Activated effector memory CD4-positive, alpha-beta T cell treated with anti-CD3 and anti-CD28 coated beads, Interleukin-2, amount 50 U/mL, for 16 hours (primary cell): ENCODE results near the gene CLCNKB.
"Not testable (repeated sequence)": the region's sequence is repeated elsewhere in the genome, so short reads cannot be mapped to it uniquely, and the experiment has no call there.

Experiments
- DNase-seq: peaks from one replicate; pipeline ENCODE4 v3.0.0-alpha.2; 2020

Gene CLCNKB

DNA sequence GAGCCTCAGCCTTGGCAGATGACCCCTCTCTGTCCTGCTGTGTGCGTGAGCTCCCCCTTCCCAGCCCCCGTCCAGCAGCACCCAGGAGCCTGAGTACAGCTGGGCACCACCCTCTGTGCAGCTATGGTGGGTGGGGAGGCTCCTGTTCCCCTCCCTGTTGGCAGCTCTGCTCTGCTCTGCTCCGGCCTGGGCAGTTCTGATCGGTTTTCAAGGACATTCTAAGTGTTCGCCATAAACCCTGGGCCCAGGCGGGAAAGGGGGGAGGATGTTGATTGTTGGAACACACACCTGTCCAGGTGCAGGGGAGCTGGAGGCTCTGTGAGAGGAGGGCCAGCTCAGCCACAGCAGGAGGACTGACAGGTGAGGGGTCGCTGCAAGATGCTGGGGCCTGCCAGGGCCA lies at the start of gene CLCNKB:
CLCNKB (plus strand) TSS at position 262 of the 400 bp plus-strand sequence. CDS start 711 bp downstream, outside the sequence.
- no peak for DNase-seq

DNA sequence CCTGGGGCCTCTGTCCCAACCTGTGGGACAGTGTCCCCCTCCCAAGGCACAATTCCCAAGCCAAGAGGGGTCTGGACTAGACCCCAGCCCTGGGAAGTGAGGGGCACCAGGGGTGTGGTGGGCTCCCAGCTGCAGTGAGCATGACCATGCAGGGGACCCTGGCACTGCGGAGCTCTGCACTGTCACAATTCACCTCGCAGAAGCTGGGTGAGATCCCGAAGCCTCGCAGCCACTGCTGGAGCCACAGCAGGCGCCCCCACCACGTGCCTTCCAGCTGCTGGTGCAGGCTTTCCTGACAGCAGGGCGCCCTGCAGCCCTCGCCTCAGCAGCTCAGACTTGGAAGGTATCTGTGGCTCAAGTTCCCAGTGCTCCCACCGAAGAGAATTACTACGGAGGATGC lies 49.5 kb upstream of the CLCNKB start:
- no peak for DNase-seq

DNA sequence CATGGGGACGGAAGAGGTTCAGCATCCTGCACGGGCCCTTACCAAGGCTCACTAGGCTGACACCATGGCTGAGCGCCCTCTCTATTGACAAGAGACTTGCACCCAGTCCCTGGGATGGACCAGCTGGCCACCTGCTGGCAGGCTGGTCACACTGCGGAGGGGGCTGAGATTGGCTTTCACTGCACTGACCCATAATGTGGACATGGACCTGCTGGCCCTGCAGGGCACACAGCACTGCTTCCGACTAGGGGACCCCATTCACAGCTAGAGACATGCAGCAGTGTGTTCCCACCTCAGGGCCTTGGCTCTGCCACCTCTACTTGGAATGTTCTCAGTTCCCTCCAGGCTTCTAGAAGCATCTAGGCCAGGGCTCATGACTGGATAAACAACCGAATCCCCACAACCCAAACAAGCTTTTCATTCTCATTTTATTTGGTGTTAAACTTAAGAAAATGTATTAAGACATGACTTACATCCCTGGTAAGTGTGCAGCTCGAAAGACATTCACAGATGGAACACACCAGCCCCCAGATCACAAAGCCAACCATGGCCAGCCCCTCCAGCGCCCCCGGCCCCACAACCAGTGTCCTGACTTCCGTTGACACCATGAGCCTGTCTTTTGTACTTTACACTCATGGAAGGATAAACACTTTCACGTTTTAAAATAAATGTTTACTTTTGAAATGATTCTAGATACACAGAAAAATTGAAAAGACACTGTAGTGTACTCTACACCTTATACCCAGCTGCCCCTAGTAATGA lies 48.8 kb upstream of the CLCNKB start:
- peak; percentile 83 for DNase-seq

DNA sequence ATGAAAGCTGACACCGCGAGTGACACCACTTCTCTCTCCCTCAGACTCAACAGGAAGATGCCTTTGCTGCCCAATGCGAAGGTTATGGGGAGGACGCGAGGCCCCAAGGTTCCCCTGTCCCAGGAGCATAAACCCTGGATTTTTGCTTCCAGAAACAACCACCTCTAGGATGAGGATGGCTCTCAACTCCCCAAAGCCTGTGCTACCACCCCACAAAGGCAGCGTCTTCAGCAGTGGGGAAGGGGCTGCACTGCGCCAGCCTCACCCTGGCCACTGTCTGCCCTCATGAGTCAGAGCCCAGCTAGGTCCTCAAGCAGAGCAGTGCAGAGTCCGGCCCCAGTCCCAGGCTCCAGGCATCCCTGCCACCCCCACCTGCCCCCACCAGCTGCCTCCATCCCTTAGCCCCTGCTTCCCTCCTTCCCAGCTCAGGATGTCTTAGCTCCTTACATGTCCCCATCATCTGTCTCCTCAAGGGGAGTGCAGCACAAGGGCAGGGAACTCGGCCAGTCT lies 46.5 kb upstream of the CLCNKB start:
- DNase-seq = no peak

DNA sequence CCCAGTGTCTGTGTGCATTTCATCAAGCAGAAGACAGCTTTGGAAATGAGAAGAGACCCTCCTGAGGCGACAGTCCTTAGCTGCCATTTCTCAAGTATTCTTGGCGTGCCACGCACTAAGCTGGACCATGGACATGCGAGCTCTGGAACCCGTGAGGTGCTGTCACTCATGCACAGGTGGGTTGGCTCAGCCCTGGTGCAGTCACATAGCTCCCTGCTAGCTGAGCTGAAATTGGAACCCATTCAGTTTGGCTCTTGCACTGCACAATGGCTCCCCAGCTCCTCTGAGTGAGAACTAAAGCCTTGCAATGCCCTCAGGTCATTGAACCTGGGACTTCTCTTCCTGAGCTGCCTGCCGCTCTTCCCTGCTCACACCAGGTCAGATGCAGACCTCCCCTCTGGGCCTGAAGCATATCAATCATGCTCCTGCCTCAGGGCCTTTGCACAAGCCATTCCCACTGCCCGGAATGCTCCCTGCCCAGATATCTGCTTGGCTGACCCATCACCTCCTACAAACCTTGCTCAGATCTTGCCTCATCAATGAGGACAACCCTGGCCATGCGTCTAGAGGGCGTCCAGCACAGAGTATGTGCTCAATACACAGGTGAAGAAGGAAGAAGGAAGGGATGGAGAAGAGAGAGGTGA lies 45.8 kb upstream of the CLCNKB start:
- DNase-seq = no peak

DNA sequence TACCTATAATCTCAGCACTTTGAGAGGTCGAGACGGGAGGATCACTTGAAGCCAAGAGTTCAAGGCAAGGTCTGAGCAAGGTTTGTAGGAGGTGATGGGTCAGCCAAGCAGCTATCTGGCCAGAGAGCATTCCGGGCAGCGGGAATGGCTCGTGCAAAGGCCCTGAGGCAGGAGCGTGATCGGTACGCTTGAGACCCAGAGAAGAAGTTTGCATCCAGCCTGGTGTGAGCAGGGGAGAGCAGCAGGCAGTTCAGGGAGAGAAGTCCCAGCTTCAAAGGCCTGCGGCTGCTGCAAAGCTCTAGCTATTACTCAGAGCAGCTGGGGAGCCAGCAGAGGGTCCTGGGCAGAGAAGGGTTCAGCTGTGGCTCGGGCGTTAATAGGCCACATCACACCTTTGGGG lies 44.7 kb upstream of the CLCNKB start:
- no peak for DNase-seq

DNA sequence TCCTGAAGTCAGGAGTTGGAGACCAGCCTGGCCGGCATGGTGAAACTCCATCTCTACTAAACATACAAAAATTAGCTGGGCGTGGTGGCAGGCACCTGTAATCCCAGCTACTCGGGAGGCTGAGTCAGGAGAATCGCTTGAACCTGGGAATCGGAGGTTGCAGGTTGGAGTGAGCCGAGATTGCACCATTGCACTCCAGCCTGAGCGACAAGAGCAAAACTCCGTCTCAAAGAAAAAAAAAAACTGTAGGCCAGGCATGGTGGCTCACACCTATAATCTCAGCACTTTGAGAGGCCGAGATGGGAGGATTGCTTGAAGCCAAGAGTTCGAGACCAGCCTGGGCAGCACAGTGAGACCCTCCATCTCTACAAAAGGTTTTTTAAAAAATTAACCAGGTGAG lies 42.3 kb upstream of the CLCNKB start:
- not testable (repeated sequence) for DNase-seq

DNA sequence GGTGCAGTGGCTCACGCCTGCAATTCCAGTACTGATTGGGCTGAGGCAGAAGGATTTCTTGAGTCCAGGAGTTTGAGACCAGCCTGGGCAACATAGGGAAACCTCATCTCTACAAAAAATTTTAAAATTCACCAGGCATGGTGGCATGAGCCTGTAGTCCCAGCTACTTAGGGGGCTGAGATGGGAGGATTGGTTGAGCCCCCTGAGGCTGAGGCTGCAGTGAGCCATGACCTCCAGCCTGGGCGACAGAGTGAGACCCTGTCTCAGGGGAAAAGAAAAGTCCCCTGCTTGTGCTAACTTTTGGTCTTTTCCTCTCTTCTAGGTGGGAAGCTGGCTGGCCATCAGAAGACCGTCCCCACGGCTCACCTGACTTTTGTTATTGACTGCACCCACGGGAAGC lies 38.0 kb upstream of the CLCNKB start:
- DNase-seq = no peak

DNA sequence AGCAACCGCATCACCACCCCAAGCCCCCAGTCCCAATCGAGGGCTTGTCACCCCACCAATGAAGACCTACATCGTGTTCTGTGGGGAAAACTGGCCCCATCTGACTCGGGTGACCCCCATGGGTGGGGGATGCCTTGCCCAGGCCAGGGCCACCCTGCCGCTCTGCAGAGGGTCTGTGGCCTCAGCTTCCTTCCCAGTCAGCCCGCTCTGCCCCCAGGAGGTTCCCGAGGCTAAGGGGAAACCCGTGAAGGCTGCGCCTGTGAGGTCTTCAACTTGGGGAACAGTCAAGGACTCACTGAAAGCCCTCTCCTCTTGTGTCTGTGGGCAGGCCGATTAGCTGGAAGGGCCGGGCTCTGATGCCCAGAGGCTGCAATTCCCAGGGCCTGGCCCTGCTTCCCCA lies 37.6 kb upstream of the CLCNKB start:
- no peak for DNase-seq

DNA sequence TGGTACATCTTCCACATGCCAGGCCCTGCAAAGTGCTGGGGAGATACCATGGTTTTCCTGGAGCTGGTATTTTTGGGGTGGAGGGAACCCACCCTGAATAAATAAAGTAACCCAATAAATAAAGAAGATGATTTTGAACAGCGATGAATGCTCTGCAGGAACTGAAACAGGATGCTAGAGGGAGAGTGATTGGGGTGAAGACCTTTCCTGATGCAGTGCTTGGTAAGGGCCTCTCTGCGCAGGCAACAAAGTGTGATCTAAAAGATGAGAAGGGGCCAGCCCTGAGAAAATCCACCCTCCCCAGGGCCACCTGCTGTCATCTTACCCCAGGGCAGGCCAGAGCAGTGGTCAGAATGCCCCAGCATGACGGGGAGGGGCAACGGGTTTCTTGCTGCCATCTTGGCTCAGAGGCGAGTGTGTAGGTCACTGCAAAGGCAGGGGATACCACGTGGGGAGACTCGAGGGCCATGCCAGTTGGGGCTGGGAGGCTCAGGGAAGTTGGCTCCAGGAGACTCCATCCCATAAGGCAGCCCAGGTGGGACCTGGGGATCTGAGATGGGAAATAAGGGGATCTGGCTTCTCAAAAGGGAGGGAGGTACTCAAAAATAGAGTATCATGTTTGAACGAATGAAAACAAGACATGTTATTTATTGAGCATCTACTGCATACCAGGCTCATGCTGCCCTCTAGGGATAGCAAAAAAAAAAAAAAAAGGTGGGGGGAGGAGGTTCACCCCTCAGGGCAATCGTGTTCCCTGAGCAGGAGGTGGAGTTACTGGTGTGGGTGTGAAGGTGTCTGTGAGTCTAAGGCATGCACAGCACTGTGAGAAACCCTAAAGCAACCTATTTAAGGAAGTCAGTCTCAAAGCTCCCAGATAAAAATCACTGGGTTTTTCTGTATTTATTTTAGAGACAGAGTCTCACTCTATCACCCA lies 36.8 kb upstream of the CLCNKB start:
- DNase-seq = no peak

DNA sequence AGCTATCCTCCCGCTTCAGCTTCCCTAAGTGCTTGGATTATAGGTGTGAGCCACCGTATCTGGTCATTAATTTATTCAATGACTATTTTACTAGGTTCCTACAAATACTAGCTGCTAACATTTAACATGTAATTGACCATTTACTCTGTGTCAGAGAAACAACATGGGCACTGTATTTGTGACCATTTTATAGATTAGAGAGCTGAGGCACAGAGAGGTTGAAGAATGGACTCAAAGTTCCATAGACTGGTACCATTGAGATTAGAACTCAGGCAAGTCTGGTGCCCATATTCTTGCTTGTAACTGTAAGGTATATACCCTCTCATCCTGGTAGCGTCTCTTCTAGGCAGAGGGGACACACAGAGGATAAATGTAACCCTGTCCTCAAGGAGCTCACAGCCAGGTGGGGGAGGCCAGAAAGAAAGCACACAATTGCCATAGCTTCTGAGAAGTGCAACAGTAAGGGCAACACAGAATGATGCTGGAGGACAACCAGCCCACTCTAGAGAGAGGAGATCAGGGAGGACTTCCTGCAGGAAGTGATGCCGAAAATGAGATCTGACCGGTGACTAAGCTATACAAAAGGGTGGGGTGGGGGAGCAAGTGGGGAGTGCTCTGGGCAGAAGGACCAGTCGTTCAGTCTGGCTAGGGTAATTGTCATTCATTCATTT lies 35.8 kb upstream of the CLCNKB start:
- DNase-seq = no peak

DNA sequence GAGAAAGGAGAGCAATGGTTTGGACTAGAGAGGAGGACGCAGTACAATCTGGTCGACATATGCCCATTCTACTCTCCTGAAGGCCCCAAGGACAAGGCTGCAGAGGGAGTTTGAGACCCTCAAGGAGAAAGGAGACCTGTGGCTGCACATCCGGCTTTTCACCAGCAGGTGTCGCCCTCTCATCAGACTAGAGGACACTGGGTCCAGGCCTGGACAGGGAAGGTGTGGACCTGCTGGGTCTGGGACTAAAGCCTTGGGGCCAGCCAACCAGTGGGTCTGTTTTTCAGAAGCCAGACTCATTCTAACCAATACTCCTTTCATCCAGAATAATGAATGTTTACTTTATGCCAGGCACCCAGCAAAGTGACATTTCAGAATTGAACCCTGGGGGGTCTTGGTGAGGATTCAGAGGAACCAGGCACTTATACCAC lies 34.5 kb upstream of the CLCNKB start:
- DNase-seq = peak; percentile 91

DNA sequence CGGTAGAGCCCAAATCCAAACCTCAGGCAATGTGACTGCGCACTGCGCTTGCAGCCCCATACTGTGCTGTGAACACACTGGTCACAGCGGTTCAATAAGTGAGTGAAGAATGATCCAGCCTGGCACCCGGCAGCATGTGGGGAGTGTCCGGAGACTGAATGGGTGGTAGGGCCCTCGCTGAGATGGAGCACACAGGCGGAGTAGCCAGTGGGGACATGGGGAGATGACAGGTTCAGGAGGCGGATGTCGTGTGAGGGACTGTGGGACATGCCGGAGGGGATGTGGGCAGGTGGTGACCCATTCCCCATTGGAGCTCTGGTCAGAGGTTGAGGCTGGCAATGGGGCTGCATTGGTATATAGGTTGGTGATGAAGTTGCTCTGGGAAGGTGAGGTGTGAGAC lies 33.9 kb upstream of the CLCNKB start:
- no peak for DNase-seq

DNA sequence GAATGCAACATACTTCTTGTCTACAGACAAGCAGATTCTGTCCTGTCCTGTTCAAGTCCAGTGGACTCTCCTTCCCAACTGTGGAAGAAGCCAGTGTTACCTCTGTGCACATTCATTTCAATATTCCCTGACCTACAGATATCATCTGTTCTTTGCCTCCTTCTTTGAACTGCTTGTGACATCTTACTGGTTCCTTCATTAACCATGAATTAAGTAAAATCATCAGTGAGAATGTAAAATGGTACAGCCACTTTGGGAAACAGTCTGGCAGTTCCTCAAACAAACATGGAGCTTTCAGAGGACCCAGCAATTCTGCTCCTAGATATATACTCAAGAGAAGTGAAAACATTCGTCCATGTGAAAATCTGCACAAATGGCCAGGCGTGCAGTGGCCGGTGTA lies 32.7 kb upstream of the CLCNKB start:
- no peak for DNase-seq

DNA sequence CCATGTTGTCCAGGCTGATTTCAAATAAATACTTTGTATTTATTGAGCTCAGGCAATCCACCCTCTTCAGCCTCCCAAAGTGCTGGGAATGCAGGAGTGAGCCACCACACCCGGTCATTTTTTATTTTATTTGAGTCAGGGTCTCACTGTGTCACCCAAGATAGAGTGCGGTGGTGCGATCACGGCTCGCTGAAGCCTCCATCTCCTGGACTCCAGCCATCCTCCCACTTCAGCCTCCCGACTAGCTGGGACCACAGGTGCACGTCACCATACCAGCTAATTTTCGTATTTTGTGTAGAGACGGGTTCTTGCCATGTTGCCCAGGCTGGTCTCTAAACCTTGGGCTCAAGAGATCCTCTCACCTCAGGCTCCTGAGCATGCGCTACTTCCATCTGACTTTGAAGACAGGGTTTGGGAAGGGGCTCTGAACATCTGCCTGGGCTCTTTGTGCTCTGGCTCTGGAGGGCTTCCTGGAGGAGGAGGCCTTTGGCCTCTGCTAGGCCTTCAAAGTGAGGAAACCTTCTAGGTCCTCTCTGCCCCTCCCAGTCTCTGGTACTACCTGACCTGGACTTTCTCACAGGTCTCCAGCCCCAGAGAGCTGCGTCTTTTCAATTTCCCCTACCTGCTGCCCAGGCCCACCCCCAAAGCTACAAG lies 31.5 kb upstream of the CLCNKB start:
- no peak for DNase-seq

DNA sequence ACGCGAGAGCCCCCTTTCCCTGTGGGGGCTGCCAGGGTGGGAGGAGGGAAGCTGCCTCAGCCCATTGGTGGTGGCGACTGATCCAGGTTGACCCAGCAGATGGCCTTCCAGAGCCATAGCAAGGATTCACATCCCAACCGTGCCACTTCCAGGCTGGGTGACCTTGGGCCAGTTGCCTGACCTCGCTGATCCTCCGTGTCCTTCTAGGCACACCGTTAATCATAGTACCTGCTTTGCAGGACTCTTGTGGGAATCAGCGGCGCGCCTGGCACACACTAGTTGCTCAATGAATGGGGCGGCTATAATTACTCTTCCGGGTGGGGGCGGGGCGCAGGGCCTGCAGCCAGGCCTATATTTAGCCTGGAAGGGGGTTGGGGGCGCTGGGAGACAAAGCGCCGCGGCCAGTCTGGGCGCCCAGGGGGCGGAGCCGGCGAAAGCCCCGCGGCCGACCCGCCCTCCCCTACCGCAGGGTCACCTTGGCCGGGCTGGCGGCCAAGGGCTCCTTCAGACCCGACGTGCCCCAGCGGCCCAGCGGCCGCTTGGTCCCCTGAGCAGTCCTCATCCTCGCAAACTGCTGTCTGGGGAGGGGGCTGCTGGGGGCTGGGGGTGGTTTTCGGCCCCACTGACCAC lies 30.9 kb upstream of the CLCNKB start:
- peak; percentile 71 for DNase-seq

DNA sequence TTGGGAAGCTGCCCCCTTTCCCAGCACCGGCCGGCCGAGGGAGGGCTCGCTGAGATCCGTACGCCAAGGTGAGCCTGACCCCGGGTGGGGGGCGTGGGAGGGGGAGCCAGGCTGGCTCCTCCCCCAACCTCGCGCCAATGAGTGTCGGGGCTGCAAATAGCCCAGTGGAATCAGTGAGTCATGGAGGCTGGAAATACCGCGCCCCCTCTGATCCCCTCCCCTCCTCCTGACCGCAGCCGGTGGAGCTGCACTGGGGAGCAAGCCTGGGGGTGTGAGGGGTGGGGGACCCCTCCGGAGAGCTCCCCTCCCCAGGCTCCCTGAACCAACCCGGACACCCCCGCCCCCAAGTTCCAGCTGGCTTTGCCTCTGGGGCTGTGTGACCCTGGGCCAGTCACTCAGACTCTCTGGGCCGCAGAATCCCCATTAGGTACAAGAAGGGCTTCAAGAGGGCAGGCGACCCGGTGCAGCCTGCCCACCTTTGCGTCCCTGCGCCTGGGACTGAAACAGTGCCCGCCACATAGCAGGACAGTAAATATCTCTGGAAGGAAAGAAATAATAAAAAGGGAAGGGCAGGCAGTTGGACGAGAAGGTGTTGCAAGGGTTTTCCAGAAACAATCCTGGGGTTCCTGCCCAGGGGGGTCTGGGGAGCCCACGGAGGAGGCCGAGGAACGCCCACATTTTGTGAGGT lies 30.2 kb upstream of the CLCNKB start:
- DNase-seq = peak; percentile 83

DNA sequence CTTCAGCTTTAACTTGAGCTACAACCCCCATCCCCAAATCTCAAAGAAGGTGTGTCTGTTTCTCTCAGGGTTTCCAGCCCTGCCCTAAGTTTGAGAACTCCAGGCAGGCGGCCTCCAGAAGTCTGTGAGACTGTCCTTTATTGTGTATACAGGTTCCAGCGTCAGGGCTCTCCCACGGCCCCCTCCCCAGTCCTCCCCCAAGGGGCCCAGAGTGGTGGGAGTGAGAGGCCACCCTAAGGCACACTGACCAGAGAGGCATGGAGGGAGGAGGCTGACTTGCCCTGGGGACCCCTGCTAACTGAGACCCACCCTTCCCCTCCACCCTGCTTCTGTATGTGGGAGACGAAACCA lies 29.7 kb upstream of the CLCNKB start:
- DNase-seq = no peak

DNA sequence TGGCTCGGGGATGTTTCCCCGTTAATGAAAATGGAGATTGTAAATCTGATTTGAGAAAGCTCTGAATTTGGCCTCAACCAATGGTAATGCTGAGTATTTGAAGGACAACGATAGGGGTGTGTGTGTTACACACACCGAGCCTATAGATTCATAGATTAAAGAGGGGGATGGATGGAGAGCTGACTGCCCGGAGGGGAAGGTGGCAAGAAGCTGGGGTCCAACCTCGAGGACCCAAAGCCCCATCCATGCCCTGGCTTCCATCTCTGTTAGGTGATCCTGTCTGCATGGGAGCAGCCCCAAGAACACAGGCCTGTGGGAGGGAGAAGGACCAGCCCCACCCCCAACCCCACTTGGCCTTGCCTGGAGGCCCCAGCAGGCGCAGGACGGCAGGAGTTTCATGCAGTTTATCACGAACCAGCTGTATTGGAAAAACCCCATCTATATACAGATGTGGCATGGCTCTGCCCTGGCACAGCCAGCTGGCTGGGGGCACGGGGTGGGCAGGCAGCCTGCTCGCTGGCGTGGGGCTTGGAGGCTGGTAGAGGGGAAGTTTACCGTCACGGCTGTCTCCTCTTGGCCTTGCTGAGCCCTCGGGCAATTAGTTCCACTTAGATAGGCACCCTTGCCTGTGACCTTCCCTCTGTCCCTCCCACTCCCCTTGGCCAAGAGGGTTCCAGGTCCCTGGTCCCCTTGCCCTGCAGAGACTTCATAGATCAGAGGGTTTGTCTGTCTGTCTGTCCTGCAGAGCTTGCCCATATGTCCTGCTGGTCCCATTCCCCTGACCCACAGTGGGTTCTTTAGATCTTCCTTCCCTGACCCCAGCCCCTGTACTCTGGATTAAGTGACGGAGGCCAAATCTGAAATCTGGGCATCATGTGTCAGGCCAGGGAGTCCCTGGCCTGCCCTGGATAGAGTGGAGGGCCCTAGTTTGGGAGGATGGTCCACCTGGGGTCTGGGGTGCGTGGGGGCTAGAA lies 28.8 kb upstream of the CLCNKB start:
- DNase-seq = no peak

DNA sequence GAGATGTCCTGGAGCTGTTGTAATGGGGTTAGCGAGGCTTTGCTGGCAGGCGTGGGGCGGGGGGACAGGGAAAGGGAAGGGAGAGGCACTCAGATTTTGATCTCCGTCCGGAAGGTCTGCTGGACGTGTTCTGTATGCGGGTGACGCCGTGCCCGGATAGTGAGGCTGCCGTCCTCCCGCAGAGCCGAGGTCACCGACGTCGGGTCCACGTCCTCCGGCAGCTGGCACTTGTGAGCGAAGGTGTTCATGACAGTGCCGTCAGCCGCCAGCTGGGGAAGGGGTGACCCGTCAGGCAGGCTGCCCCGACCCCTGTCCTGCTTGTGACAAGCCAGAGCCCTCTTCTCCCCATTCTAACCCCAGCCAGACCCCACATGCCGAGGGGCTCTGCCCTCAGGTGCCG lies 28.1 kb upstream of the CLCNKB start:
- no peak for DNase-seq
